HCT116 (cell line): Measurements from ENCODE around the gene TLL2. TPM values are rescaled to one million over a fixed set of nuclear protein-coding genes. Genes with fewer than 3 reads are reported as not detected.

Experiments
- ATAC-seq: fragments of 200-7000 bp; cut with Tn5 transposase; 2 replicates; pipeline ENCODE4 v1.9.1; 2020; ENCODE audit warnings: mild to moderate bottlenecking, moderate library complexity
- BruUV-seq: library from RNA; stranded (reverse); fragments of 400-500 nt; replicated peaks from 2 replicates; lab custom pipeline; 2021; lab: Mats Ljungman, UMichigan
- CTCF ChIA-PET: fragments of 300-600 bp; sonication (Branson Sonifier 250); formaldehyde crosslinking; loops from one replicate; lab custom pipeline; 2021; ENCODE audit warnings: antibody characterized with exemption; lab: Charles Lee
- POLR2A ChIA-PET: fragments of 300-600, 350-600 bp; sonication (Branson Sonifier 250); formaldehyde crosslinking; loops from one replicate; lab custom pipeline; 2021; ENCODE audit warnings: antibody characterized with exemption; lab: Charles Lee
- RAD21 ChIA-PET, 2 experiments: fragments of 300-600 bp; sonication (Branson Sonifier 250); formaldehyde crosslinking; loops; one replicate each; lab custom pipeline; 2023; ENCODE audit warnings: low total read pairs in 2 of 2; ENCODE audit not compliant: uncharacterized antibody in 2 of 2, unreplicated experiment in 2 of 2, low non-redundant PET in 1 of 2; lab: Charles Lee
- DNase-seq: peaks from one replicate; pipeline ENCODE4 v3.0.0-alpha.2; 2010; ENCODE audit warnings: low read depth, low spot score
- H2AFZ ChIP-seq: fragments of 200-600 bp; shearing (Covaris generic), sonication (generic); 2 replicates; pipeline ENCODE4 v1.6.1; 2017; ENCODE audit warnings: low read depth, mixed run types, mixed read lengths, antibody characterized with exemption, low read length; ENCODE audit not compliant: poor library complexity, severe bottlenecking
- H3K27ac ChIP-seq: 2 replicates; pipeline ENCODE4 v1.5.1; 2012; ENCODE audit warnings: low read depth, low read length
- H3K27me3 ChIP-seq: fragments of 200-600 bp; sonication (generic); 2 replicates; pipeline ENCODE4 v1.6.1; 2016; ENCODE audit warnings: mixed run types, low read length, mixed read lengths; ENCODE audit not compliant: insufficient read depth
- H3K36me3 ChIP-seq, 2 experiments: fragments of 200-500 bp in 1 of 2; fragments of 200-600 bp in 1 of 2; sonication (Bioruptor generic) in 1 of 2; sonication (generic) in 1 of 2; 2 replicates each; pipeline versions ENCODE4 v1.5.1 to v1.6.1; 2014 to 2016; ENCODE audit warnings: low read length in 2 of 2, inconsistent platforms in 1 of 2, mixed read lengths in 1 of 2, mixed run types in 1 of 2; ENCODE audit not compliant: insufficient read depth in 2 of 2, control insufficient read depth in 1 of 2
- H3K4me1 ChIP-seq, 2 experiments: fragments of 200-600 bp in 1 of 2; sonication (generic) in 1 of 2; 2 replicates each; pipeline versions ENCODE4 v1.5.1 to v1.6.1; 2012 to 2017; ENCODE audit warnings: low read length in 2 of 2, inconsistent platforms in 1 of 2, mild to moderate bottlenecking in 1 of 2, mixed read lengths in 1 of 2, mixed run types in 1 of 2, moderate library complexity in 1 of 2; ENCODE audit not compliant: insufficient read depth in 2 of 2, control insufficient read depth in 1 of 2
- H3K4me2 ChIP-seq: fragments of 200-600 bp; sonication (generic); 2 replicates; pipeline ENCODE4 v1.6.1; 2017; ENCODE audit warnings: mixed run types, low read length, mixed read lengths
- H3K4me3 ChIP-seq, 2 experiments: fragments of 200-600 bp in 1 of 2; sonication (generic) in 1 of 2; replicated peaks in 1 of 2; 2 replicates each; pipeline ENCODE4 v1.5.1; 2011 to 2016; ENCODE audit warnings: low read length in 2 of 2, control low read depth in 1 of 2, low read depth in 1 of 2, mild to moderate bottlenecking in 1 of 2, mixed read lengths in 1 of 2, mixed run types in 1 of 2
- H3K79me2 ChIP-seq: fragments of 200-600 bp; sonication (generic); 2 replicates; pipeline ENCODE4 v1.6.1; 2017; ENCODE audit warnings: mild to moderate bottlenecking, mixed run types, low read length, moderate library complexity, mixed read lengths; ENCODE audit not compliant: insufficient read depth
- H3K9ac ChIP-seq: fragments of 200-600 bp; sonication (generic); 2 replicates; pipeline ENCODE4 v1.6.1; 2016; ENCODE audit warnings: low read length, mixed read lengths
- H3K9me2 ChIP-seq: fragments of 200-600 bp; sonication (generic), shearing (Covaris generic); 2 replicates; pipeline ENCODE4 v1.6.1; 2017; ENCODE audit warnings: mixed run types, mild to moderate bottlenecking, moderate library complexity; ENCODE audit not compliant: insufficient read depth
- H3K9me3 ChIP-seq, 2 experiments: fragments of 200-500 bp in 1 of 2; fragments of 200-600 bp in 1 of 2; sonication (Bioruptor generic) in 1 of 2; sonication (generic) in 1 of 2; 2 replicates each; pipeline ENCODE4 v1.6.1; 2014 to 2017; ENCODE audit warnings: low read length in 2 of 2, mixed read lengths in 2 of 2, inconsistent platforms in 1 of 2, low read depth in 1 of 2, mild to moderate bottlenecking in 1 of 2, mixed run types in 1 of 2, moderate library complexity in 1 of 2; ENCODE audit not compliant: control insufficient read depth in 1 of 2, insufficient read depth in 1 of 2
- H4K20me1 ChIP-seq: fragments of 200-600 bp; sonication (generic), shearing (Covaris generic); 2 replicates; pipeline ENCODE4 v1.6.1; 2017; ENCODE audit warnings: mixed run types, mild to moderate bottlenecking, moderate library complexity; ENCODE audit not compliant: insufficient read depth
- SP1 ChIP-seq: IDR thresholded peaks from 2 replicates; pipeline ENCODE4 v1.6.1; 2012; ENCODE audit warnings: low read depth
- YY1 ChIP-seq: IDR thresholded peaks from 2 replicates; pipeline ENCODE4 v1.6.1; 2011; ENCODE audit warnings: low read length, low read depth, moderate library complexity, mild to moderate bottlenecking; ENCODE audit not compliant: insufficient replicate concordance; ENCODE audit errors: extremely low read depth
- ZFX ChIP-seq: fragments of 450-650 bp; IDR thresholded peaks from 2 replicates; pipeline ENCODE4 v1.6.1; 2017
- intact Hi-C: fragments of 100-400 bp; cut with micrococcal nuclease; formaldehyde crosslinking; loops from 2 replicates; pipeline ENCODE4 v1.10.0; 2022
- total RNA-seq: library from RNA; stranded (reverse); gene quantifications from one replicate; pipeline ENCODE4 v1.2.1, GENCODE V29; 2021; ENCODE audit not compliant: unreplicated experiment
- TF ChIP-seq, protein P1 (sequence below), 3 experiments: fragments of 200-600 bp in 1 of 3; sonication (generic) in 1 of 3; IDR thresholded peaks in 2 of 3; conservative IDR thresholded peaks in 1 of 3; 2 replicates each; pipeline ENCODE4 v1.5.1; 2012 to 2017; ENCODE audit warnings: low read depth in 2 of 3, low read length in 2 of 3, antibody characterized with exemption in 1 of 3, borderline replicate concordance in 1 of 3, control low read depth in 1 of 3, mild to moderate bottlenecking in 1 of 3, mixed read lengths in 1 of 3, mixed run types in 1 of 3, moderate library complexity in 1 of 3; ENCODE audit not compliant: insufficient read depth in 1 of 3
- TF ChIP-seq, protein P2 (sequence below): IDR thresholded peaks from 2 replicates; pipeline ENCODE4 v1.6.1; 2012; ENCODE audit warnings: low read depth

Gene TLL2
- total RNA-seq, 1 experiment from 2014 or later, result 1.3 TPM

DNA sequence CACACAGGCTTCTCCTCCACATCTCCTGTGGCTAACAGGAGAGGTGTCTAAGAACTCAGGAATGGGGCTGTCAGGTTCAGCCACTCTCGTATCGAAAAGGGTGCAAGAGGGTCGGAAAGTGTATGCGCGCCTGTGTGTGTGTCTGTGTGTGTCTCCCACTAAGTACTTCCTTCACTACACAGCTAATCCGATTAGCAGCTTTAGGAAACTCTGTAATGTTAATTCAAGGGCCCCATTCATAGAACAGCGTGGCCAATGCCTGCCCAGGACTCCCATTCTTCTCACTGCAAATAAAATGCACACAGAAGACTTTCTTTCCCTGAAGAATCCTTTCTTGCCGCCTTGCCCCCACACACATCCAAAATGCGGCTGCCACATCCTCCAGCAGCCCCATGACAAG, 39.9 kb downstream of the TLL2 start:
- ChIA-PET CTCF (no interaction called here), POLR2A (no interaction called here)
- intact Hi-C loops, result no loop called here

More for the DNA sequence above, 39.9 kb downstream of the TLL2 start:
- Histone ChIP-seq H3K4me3 (no peak overlapping the region), H3K9me2 (no peaks in the 10 kb centered on the region), H3K79me2 (no peaks in the 10 kb centered on the region), H3K36me3 (no peaks in the 10 kb centered on the region), H3K9ac (no peak overlapping the region), H3K27ac (no peak overlapping the region), H3K4me2 (no peak overlapping the region), H3K9me3 (no peaks in the 10 kb centered on the region), H3K27me3 (0 out of 2 replicates have a peak, but pooled peaks cover 3% of the 10 kb centered on the region), H2AFZ (no peak overlapping the region), H3K4me1 (peaks cover 0 to 6% of the 10 kb centered on the region in 2 experiments; a peak in 1 of 4 replicates), H4K20me1 (no peaks in the 10 kb centered on the region)
- ATAC-seq (no peak), DNase-seq (no peak)
- RAD21 ChIA-PET, result no interaction called here
- BruUV-seq, result no TSS peak
- TF ChIP-seq, protein P1, sequence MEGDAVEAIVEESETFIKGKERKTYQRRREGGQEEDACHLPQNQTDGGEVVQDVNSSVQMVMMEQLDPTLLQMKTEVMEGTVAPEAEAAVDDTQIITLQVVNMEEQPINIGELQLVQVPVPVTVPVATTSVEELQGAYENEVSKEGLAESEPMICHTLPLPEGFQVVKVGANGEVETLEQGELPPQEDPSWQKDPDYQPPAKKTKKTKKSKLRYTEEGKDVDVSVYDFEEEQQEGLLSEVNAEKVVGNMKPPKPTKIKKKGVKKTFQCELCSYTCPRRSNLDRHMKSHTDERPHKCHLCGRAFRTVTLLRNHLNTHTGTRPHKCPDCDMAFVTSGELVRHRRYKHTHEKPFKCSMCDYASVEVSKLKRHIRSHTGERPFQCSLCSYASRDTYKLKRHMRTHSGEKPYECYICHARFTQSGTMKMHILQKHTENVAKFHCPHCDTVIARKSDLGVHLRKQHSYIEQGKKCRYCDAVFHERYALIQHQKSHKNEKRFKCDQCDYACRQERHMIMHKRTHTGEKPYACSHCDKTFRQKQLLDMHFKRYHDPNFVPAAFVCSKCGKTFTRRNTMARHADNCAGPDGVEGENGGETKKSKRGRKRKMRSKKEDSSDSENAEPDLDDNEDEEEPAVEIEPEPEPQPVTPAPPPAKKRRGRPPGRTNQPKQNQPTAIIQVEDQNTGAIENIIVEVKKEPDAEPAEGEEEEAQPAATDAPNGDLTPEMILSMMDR (IDR thresholded peaks at IDR 0.05 in 2 of 3, conservative IDR thresholded peaks at IDR 0.05 in 1 of 3; ENCODE audit: borderline replicate concordance in 1 of 3, insufficient read depth in 1 of 3, low read depth in 2 of 3, low read length in 2 of 3), result no peak
- TF ChIP-seq YY1, result no peak
- no peak for TF ChIP-seq SP1
- TF ChIP-seq ZFX, result no peak
- TF ChIP-seq, protein P2, sequence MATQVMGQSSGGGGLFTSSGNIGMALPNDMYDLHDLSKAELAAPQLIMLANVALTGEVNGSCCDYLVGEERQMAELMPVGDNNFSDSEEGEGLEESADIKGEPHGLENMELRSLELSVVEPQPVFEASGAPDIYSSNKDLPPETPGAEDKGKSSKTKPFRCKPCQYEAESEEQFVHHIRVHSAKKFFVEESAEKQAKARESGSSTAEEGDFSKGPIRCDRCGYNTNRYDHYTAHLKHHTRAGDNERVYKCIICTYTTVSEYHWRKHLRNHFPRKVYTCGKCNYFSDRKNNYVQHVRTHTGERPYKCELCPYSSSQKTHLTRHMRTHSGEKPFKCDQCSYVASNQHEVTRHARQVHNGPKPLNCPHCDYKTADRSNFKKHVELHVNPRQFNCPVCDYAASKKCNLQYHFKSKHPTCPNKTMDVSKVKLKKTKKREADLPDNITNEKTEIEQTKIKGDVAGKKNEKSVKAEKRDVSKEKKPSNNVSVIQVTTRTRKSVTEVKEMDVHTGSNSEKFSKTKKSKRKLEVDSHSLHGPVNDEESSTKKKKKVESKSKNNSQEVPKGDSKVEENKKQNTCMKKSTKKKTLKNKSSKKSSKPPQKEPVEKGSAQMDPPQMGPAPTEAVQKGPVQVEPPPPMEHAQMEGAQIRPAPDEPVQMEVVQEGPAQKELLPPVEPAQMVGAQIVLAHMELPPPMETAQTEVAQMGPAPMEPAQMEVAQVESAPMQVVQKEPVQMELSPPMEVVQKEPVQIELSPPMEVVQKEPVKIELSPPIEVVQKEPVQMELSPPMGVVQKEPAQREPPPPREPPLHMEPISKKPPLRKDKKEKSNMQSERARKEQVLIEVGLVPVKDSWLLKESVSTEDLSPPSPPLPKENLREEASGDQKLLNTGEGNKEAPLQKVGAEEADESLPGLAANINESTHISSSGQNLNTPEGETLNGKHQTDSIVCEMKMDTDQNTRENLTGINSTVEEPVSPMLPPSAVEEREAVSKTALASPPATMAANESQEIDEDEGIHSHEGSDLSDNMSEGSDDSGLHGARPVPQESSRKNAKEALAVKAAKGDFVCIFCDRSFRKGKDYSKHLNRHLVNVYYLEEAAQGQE, result no peak
